ENCODE results near the gene RBPJ. TPM values are rescaled to one million over a fixed set of nuclear protein-coding genes. Genes with fewer than 3 reads are reported as not detected.

The RBPJ gene
- total RNA-seq, 1 donor from 2014 or later = 120 TPM

DNA sequence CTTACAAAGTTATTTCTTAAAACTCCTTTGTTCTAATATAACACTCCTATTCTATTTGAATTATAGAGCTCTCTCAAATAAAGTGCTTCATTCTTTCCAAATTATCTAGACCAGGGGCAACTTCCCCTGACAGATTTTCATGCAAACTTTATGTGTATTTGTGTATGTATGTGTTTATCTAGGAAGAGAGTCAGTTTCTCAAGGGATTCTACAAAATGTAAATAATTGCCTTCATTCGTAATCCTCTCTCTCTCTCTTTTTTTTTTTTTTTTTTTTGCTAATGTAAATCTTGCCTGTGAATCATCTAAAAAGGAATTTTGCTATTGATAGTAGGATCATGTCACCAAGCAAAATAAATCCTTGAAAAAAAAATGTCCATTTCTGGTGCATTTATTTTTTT lies 38.9 kb upstream of the RBPJ start:
- no peaks in the 10 kb centered on the region for H3K4me1 Mint-ChIP-seq
- DNase-seq (ENCODE audit: low spot score) = no peak
- H3K27ac Mint-ChIP-seq = no peak overlapping the region
- H3K4me3 Mint-ChIP-seq = no peak overlapping the region
- H3K36me3 Mint-ChIP-seq = no peaks in the 10 kb centered on the region
- H3F3A ChIP-seq (ENCODE audit: low read depth) = no peaks in the 10 kb centered on the region
- H3K79me2 ChIP-seq (ENCODE audit: low read depth) = no peaks in the 10 kb centered on the region
- TF ChIP-seq EZH2 (IDR thresholded peaks at IDR 0.05) (no peak), EZH2phosphoT487 (IDR thresholded peaks at IDR 0.05) (no peak)
- TF ChIP-seq, protein P1, sequence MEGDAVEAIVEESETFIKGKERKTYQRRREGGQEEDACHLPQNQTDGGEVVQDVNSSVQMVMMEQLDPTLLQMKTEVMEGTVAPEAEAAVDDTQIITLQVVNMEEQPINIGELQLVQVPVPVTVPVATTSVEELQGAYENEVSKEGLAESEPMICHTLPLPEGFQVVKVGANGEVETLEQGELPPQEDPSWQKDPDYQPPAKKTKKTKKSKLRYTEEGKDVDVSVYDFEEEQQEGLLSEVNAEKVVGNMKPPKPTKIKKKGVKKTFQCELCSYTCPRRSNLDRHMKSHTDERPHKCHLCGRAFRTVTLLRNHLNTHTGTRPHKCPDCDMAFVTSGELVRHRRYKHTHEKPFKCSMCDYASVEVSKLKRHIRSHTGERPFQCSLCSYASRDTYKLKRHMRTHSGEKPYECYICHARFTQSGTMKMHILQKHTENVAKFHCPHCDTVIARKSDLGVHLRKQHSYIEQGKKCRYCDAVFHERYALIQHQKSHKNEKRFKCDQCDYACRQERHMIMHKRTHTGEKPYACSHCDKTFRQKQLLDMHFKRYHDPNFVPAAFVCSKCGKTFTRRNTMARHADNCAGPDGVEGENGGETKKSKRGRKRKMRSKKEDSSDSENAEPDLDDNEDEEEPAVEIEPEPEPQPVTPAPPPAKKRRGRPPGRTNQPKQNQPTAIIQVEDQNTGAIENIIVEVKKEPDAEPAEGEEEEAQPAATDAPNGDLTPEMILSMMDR (IDR thresholded peaks at IDR 0.05) = no peak
- H3K9me3 ChIP-seq (ENCODE audit: low read depth) = no peaks in the 10 kb centered on the region
- no peak overlapping the region for H3K4me3 ChIP-seq
- H3K4me1 ChIP-seq = no peaks in the 10 kb centered on the region
- no peaks in the 10 kb centered on the region for H4K20me1 ChIP-seq (ENCODE audit: low read depth)
- no peak overlapping the region for H2AFZ ChIP-seq (replicated peaks)
- no peak overlapping the region for H3K9ac ChIP-seq
- H3K27me3 ChIP-seq = no peaks in the 10 kb centered on the region
- H3K27me3 Mint-ChIP-seq (ENCODE audit: insufficient read depth, low read depth) = peaks cover 3% of the 10 kb centered on the region
- no peak overlapping the region for H3K4me2 ChIP-seq
- H3K27ac ChIP-seq = no peak overlapping the region
- no peaks in the 10 kb centered on the region for H3K36me3 ChIP-seq
- no peaks in the 10 kb centered on the region for H3K9me3 Mint-ChIP-seq

DNA sequence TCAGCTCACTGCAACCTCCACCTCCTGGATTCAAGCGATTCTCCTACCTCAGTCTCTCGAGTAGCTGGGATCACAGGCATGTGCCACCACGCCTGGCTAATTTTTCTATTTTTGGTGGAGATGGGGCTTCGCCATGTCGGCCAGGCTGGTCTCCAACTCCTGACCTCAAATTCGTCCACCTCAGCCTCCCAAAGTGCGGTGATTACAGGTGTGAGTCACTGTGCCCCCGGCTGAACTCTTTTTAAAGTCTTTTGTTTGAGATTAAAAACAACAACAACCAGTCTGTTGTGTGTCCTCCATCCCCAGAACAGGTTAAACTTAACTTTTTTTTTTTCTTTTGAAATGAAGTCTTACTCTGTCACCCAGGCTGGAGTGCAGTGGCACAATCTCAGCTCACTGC lies 36.3 kb upstream of the RBPJ start:
- DNase-seq (ENCODE audit: low spot score) = no peak
- Histone ChIP-seq H3K4me2 (no peak overlapping the region), H3F3A (ENCODE audit: low read depth) (no peaks in the 10 kb centered on the region), H2AFZ (replicated peaks) (no peak overlapping the region), H3K27ac (no peak overlapping the region), H3K79me2 (ENCODE audit: low read depth) (no peaks in the 10 kb centered on the region), H3K27me3 (no peaks in the 10 kb centered on the region), H3K9me3 (ENCODE audit: low read depth) (no peaks in the 10 kb centered on the region), H3K4me1 (no peaks in the 10 kb centered on the region), H3K9ac (no peak overlapping the region), H3K36me3 (no peaks in the 10 kb centered on the region), H4K20me1 (ENCODE audit: low read depth) (no peaks in the 10 kb centered on the region), H3K4me3 (no peak overlapping the region)
- no peaks in the 10 kb centered on the region for H3K9me3 Mint-ChIP-seq
- H3K27ac Mint-ChIP-seq = no peak overlapping the region
- H3K4me3 Mint-ChIP-seq = no peak overlapping the region
- TF ChIP-seq, protein P1 (IDR thresholded peaks at IDR 0.05) = no peak
- no peak for TF ChIP-seq EZH2 (IDR thresholded peaks at IDR 0.05)
- no peak for TF ChIP-seq EZH2phosphoT487 (IDR thresholded peaks at IDR 0.05)
- H3K27me3 Mint-ChIP-seq (ENCODE audit: insufficient read depth, low read depth) = peaks cover 7% of the 10 kb centered on the region
- H3K4me1 Mint-ChIP-seq = no peaks in the 10 kb centered on the region
- no peaks in the 10 kb centered on the region for H3K36me3 Mint-ChIP-seq

DNA sequence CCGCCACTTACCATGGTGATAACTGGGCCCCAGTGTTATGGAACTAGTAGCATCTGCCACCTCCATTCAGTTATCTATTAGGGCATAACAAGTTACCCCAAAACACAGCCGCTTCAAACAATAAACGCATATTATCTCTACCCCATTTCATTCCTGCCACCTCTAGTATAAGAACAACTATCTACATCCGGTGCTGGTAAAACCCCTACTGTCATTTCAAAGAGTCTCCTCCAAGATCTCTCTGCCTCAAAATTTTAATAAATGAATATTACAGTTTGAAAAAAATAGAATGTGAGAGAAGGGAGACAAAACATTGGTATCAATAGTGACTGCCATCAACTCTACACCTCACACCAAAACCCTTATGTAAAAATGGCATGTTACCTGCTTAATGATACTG lies 35.5 kb upstream of the RBPJ start:
- H3K9ac ChIP-seq = no peak overlapping the region
- H3K4me1 Mint-ChIP-seq = no peaks in the 10 kb centered on the region

DNA sequence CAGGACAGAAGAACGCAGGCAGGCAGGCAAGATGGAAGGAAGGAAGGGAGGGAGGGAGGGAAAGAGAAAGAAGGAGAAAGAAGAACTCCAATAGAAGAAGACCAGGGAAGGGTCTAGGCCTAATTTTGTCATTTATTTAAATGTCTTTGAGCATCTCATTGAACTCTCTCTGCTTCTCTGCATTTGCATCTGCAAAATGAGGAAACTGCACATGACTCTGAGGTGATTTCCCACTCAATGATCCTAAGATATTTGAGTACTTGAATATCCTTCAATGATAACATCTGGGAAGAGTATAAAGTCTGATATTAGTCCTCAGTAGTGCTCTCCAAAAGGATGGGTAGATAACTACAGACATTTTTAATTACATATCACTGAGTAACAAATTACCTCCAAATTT lies 33.1 kb upstream of the RBPJ start:
- no peak for DNase-seq (ENCODE audit: low spot score)
- H3K27me3 ChIP-seq = no peaks in the 10 kb centered on the region
- no peaks in the 10 kb centered on the region for H3K4me1 ChIP-seq
- H3K9me3 ChIP-seq (ENCODE audit: low read depth) = no peaks in the 10 kb centered on the region
- Mint-ChIP-seq H3K4me1 (no peaks in the 10 kb centered on the region), H3K27me3 (ENCODE audit: insufficient read depth, low read depth) (peaks cover 7% of the 10 kb centered on the region), H3K27ac (no peak overlapping the region), H3K4me3 (no peak overlapping the region), H3K36me3 (no peaks in the 10 kb centered on the region), H3K9me3 (no peaks in the 10 kb centered on the region)
- no peak for TF ChIP-seq EZH2 (IDR thresholded peaks at IDR 0.05)
- no peak for TF ChIP-seq EZH2phosphoT487 (IDR thresholded peaks at IDR 0.05)
- TF ChIP-seq, protein P1 (IDR thresholded peaks at IDR 0.05) = no peak
- H4K20me1 ChIP-seq (ENCODE audit: low read depth) = no peaks in the 10 kb centered on the region
- H3K9ac ChIP-seq = no peak overlapping the region
- H3K4me3 ChIP-seq = no peak overlapping the region
- H2AFZ ChIP-seq (replicated peaks) = no peak overlapping the region
- H3K36me3 ChIP-seq = no peaks in the 10 kb centered on the region
- H3K79me2 ChIP-seq (ENCODE audit: low read depth) = no peaks in the 10 kb centered on the region
- H3K27ac ChIP-seq = no peak overlapping the region
- H3K4me2 ChIP-seq = no peak overlapping the region
- no peaks in the 10 kb centered on the region for H3F3A ChIP-seq (ENCODE audit: low read depth)

More for the DNA sequence above, 35.5 kb upstream of the RBPJ start:
- Histone ChIP-seq H3K4me2 (no peak overlapping the region), H3K9me3 (ENCODE audit: low read depth) (no peaks in the 10 kb centered on the region), H4K20me1 (ENCODE audit: low read depth) (no peaks in the 10 kb centered on the region), H3K79me2 (ENCODE audit: low read depth) (no peaks in the 10 kb centered on the region), H2AFZ (replicated peaks) (no peak overlapping the region), H3K4me1 (no peaks in the 10 kb centered on the region), H3K27ac (no peak overlapping the region), H3K4me3 (no peak overlapping the region), H3K27me3 (no peaks in the 10 kb centered on the region), H3F3A (ENCODE audit: low read depth) (no peaks in the 10 kb centered on the region), H3K36me3 (no peaks in the 10 kb centered on the region)
- H3K27me3 Mint-ChIP-seq (ENCODE audit: insufficient read depth, low read depth) = peaks cover 7% of the 10 kb centered on the region
- no peak for TF ChIP-seq EZH2 (IDR thresholded peaks at IDR 0.05)
- no peak overlapping the region for H3K27ac Mint-ChIP-seq
- H3K9me3 Mint-ChIP-seq = no peaks in the 10 kb centered on the region
- no peaks in the 10 kb centered on the region for H3K36me3 Mint-ChIP-seq
- DNase-seq (ENCODE audit: low spot score) = no peak
- no peak overlapping the region for H3K4me3 Mint-ChIP-seq
